ACC112 (cell line): ENCODE measurements around the gene TMEM41B.
A peak's percentile ranks its signal among the peaks of the same experiment; 100 is the strongest.
"Not testable (repeated sequence)": the region's sequence is repeated elsewhere in the genome, so short reads cannot be mapped to it uniquely, and the experiment has no call there.

Experiments used
- H2AFZ ChIP-seq: fragments of 200-600 bp; sonication (generic); one replicate; pipeline ENCODE4 v1.6.0; 2017; ENCODE audit warnings: antibody characterized with exemption, low read length; ENCODE audit not compliant: unreplicated experiment
- H3K27ac ChIP-seq: fragments of 200-600 bp; sonication (generic); 2 replicates; pipeline ENCODE4 v1.5.1; 2014; ENCODE audit warnings: low read depth, mild to moderate bottlenecking, antibody characterized with exemption, low read length, moderate library complexity
- H3K27me3 ChIP-seq: fragments of 200-600 bp; sonication (generic); 2 replicates; pipeline ENCODE4 v1.6.1; 2014; ENCODE audit warnings: mild to moderate bottlenecking, antibody characterized with exemption, low read length, moderate library complexity, mixed read lengths; ENCODE audit not compliant: insufficient read depth
- H3K36me3 ChIP-seq: fragments of 200-600 bp; sonication (generic); 2 replicates; pipeline ENCODE4 v1.6.1; 2016; ENCODE audit warnings: mild to moderate bottlenecking, antibody characterized with exemption, low read length, moderate library complexity, mixed read lengths; ENCODE audit not compliant: insufficient read depth
- H3K4me1 ChIP-seq: fragments of 200-600 bp; sonication (generic); one replicate; pipeline ENCODE4 v1.6.1; 2016; ENCODE audit warnings: low read length, mixed read lengths; ENCODE audit not compliant: insufficient read depth, unreplicated experiment, control insufficient read depth
- H3K4me3 ChIP-seq: fragments of 200-600 bp; sonication (generic); 2 replicates; pipeline ENCODE4 v1.5.1; 2014; ENCODE audit warnings: mild to moderate bottlenecking, low read depth, low read length
- H3K79me2 ChIP-seq: fragments of 200-600 bp; sonication (generic); one replicate; pipeline ENCODE4 v1.6.0; 2016; ENCODE audit warnings: low read length; ENCODE audit not compliant: control insufficient read depth, unreplicated experiment, insufficient read depth

TMEM41B gene, protein sequence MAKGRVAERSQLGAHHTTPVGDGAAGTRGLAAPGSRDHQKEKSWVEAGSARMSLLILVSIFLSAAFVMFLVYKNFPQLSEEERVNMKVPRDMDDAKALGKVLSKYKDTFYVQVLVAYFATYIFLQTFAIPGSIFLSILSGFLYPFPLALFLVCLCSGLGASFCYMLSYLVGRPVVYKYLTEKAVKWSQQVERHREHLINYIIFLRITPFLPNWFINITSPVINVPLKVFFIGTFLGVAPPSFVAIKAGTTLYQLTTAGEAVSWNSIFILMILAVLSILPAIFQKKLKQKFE

DNA sequence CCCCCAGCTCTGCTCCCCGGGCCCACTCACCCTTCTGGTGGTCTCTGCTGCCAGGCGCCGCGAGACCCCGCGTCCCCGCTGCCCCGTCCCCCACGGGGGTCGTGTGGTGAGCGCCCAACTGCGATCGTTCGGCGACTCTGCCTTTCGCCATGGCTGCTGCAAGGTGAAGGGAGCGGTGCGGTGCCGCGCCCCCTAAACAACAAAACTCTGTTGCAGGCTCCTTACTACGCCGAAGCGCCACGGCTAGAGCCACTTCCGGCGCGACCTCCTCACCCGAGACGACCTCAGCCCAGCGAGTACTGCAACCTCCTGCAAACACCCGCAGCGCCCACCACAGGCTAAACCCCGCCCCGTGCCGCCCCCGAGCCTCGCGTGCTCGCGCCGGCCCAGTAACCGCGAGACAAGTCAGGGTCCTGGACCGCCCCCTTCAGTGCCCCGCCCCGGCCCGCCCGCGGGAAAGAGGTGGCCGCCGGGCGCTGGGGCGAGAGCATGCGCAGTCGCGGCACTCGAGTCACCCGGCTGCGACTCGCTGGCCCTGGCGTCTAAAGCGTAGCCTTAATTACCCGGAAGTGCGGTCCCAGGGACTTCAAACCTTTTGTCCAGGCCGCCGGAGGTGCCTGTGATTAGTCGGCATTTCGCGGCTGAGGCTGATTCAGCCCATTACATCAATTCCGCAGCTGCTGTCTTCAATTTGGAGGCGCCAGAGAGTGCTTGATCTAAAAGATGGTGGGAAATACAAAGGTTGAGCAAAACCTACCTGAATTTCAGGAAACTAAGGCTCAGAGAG lies at the start of gene TMEM41B:
Gene TMEM41B, minus strand, starts transcription at position 303 of the 787 bp plus-strand sequence. Its CDS starts 152 bp downstream, at position 151.
- peaks cover 7% of the 10 kb centered on the region for H3K4me1 ChIP-seq
- peak within 1 kb of the TSS; percentile 77 for H2AFZ ChIP-seq
- peak within 1 kb of the TSS; percentile 75 for H3K27ac ChIP-seq
- no peaks in the 10 kb centered on the region for H3K27me3 ChIP-seq
- H3K79me2 ChIP-seq = peaks cover 42% of the 10 kb centered on the region
- peak within 1 kb of the TSS; percentile 82 for H3K4me3 ChIP-seq
- no peaks in the 10 kb centered on the region for H3K36me3 ChIP-seq

DNA sequence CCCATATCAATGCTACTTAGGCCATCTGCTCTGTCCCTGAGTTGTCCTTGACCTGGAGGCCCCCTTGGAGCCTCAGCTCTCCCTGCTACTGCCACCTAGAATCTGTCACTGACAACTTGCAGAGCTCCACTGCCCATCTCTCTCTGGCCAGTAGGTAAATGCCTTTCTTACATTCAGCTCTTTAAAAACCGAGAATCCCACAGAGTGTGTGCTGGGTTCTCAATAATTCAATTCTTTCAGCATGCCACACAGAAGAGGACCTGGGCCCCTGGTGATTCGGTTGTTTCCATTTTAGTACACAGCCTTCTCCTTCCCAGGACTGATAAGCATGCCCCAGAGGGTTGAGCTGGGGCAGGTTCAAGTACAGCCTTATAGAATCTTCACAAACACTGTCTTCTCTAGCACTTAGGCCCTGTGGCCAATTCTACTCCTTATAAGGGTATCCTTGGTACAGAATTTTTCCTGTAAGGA lies 48.0 kb upstream of the TMEM41B start:
- Histone ChIP-seq H3K4me3 (no peak overlapping the region), H3K79me2 (no peaks in the 10 kb centered on the region), H3K27me3 (no peaks in the 10 kb centered on the region), H3K4me1 (peaks cover 32% of the 10 kb centered on the region), H2AFZ (peak overlapping the region; percentile 91), H3K27ac (peak overlapping the region; percentile 93), H3K36me3 (no peaks in the 10 kb centered on the region)

DNA sequence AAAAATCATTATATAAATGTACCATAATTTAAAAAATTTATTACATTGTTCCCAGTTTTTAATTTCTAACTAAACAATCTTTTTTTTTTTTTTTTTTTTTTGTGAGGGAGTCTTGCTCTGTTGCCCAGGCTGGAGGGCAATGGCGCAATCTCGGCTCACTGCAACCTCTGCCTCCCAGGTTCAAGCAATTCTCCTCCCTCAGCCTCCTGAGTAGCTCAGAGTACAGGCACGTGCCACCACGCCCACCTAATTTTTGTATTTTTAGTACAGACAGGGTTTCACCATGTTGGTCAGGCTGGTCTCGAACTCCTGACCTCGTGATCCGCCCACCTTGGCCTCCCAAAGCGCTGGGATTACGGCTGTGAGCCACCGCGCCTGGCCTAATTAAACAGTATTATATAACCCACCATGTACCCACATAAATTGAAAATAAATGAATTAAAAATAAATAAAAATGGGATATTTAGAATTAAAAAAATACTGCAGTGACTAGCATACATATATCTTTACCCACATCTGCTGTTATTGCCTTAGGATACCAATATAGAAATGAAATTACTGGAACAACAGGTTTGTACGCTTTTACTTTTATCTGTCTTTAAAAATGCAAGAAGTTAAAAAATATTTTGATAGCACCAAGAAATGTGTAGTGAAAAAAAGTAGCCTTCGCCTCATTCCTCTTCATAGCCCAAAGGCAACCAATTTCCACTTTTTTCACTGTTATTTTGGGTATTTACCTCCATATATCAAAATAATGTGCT lies 46.6 kb upstream of the TMEM41B start:
- Histone ChIP-seq H3K4me1 (peaks cover 32% of the 10 kb centered on the region), H2AFZ (peak overlapping the region; percentile 64), H3K27ac (peak overlapping the region; percentile 93)
- not testable (repeated sequence) for H3K79me2 ChIP-seq, H3K27me3 ChIP-seq, H3K4me3 ChIP-seq, H3K36me3 ChIP-seq

DNA sequence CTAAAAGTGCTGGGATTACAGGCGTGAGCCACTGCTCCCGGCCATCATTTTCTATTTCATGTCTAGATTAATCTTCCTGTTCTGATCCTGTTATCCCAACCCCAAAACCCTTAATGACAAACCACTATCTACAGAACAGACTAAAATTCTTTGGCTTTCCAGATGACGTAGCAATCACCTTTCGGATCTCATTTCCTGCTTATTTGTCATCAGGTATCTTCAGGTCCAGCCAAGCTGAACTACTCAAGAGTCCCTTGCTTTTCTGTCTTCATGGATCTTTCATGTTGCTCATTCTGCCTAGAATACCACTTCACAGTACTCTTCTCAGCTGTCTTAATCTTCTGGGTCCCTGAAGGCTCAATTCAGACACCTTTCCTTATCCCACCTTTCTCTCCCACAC lies 42.6 kb upstream of the TMEM41B start:
- no peak overlapping the region for H3K27ac ChIP-seq
- H3K4me1 ChIP-seq = peaks cover 5% of the 10 kb centered on the region
- no peaks in the 10 kb centered on the region for H3K36me3 ChIP-seq
- H3K79me2 ChIP-seq = no peaks in the 10 kb centered on the region
- no peak overlapping the region for H2AFZ ChIP-seq
- no peak overlapping the region for H3K4me3 ChIP-seq
- no peaks in the 10 kb centered on the region for H3K27me3 ChIP-seq

DNA sequence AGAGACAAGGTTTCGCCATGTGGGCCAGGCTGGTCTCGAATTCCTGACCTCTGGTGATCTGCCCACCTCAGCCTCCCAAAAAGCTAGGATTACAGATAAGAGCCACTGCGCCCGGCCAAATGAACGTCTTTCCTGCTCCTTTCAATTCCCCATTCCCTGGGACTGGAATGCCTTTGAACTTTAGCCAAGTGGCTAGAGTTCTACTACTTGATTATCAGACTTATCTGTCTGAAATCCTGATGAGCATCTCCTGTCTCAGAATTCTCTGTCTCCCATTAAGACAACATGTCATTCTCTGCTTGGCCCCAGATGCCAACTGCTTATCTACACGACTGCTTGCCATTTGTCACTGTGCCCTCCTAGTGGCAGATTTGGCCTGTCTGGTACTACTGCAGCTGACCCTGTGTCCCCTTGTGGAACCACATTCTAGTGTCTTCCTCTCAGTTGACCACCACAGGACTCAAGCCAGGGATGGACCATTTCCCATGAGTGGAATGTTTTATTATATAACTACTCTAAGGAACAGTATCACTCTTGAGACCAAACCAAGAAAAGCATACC lies 37.0 kb upstream of the TMEM41B start:
- Histone ChIP-seq H3K27me3 (no peaks in the 10 kb centered on the region), H3K36me3 (no peaks in the 10 kb centered on the region), H3K4me1 (no peaks in the 10 kb centered on the region), H2AFZ (no peak overlapping the region), H3K4me3 (no peak overlapping the region), H3K79me2 (no peaks in the 10 kb centered on the region), H3K27ac (no peak overlapping the region)

DNA sequence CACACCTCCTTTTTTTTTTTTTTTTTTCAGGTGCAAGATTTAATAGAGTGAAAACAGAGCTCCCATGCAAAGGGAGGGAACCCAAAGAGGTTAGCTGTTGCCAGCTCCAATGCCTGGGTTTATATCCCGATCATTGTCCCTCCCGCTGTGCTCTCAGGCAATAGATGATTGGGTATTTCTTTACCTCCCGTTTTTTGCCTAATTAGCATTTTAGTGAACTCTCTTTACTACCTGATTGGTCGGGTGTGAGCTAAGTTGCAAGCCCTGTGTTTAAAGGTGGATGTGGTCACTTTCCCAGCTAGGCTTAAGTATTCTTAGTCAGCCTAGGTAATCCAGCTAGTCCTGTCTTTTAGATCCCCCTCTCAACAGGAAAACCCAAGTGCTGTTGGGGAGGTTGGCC lies 33.4 kb upstream of the TMEM41B start:
- H3K27ac ChIP-seq, H2AFZ ChIP-seq, H3K4me1 ChIP-seq, H3K79me2 ChIP-seq, H3K36me3 ChIP-seq, H3K4me3 ChIP-seq, H3K27me3 ChIP-seq: not testable (repeated sequence)

DNA sequence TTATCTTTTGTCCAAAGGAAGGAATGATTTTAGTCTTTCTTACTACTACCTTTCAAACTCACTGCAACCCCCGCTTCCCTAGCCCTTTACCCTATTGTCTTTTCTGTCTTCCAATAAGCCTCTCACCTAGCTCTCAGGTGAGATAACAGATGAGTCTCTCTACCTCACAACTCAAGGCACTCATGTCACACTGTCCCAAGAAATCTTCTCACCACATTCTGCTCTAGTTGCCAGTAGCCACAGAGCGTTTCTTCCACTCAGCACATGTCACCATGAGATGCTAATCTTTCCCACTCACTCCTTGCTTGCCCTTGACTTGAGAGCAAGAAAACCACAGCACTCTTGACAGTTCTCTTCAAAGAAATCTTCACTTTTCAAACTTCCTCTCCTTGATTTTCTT lies 32.7 kb upstream of the TMEM41B start:
- Histone ChIP-seq H3K4me1 (no peaks in the 10 kb centered on the region), H3K36me3 (no peaks in the 10 kb centered on the region), H2AFZ (no peak overlapping the region), H3K27me3 (no peaks in the 10 kb centered on the region), H3K27ac (no peak overlapping the region), H3K4me3 (no peak overlapping the region), H3K79me2 (no peaks in the 10 kb centered on the region)

DNA sequence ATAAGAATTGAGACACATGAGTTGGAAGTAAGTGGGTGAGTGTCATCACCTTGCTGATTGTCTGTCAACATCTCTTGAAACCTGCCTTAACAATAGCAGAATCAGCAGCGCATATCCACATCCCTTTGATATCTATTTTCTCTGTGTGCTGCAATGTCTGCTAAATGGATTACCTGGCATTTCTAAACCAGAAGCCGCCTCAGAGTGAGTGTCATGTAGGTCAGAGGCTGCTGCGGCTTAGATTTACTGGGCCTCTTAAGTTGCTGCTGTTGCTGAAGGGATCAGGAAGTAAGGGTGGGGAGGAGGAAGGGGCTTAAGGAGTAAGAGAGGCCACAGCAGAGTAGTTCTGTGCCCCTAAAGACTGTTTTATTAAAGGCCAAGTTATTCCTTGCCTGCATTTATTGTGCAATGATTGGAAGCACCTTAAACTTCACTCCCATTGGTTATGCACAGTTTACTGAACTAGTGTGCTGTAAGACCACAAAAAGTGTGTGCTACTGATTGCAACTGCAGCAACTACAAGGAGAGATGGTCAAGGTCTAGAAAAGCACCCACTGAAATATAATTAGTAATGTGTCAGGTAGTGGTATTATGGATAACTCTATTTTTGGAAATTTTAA lies 29.8 kb upstream of the TMEM41B start:
- Histone ChIP-seq H2AFZ (no peak overlapping the region), H3K27ac (no peak overlapping the region)

DNA sequence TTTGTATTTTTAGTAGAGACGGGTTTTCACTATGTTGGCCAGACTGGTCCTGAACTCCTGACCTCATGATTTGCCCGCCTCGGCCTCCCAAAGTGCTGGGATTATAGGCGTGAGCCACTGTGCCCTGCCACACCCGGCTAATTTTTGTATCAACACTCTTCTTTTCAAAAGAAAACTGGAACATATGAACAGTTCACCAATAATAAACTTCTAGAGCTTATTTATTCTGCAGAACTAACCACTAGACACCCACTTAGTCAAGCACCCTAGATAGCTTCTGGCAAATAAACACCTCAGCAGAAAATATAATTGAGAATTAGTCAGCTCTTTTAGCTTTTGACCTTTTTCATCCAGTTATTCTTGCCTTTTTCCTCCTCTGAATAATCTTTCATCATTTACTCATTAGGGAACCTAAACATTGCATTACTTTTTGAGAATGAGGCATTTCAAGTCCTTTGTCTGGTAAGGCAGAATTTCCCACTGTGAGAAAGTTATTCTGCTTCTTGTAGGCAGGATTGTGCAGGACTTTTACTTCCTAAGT lies 27.3 kb upstream of the TMEM41B start:
- H3K4me1 ChIP-seq = no peaks in the 10 kb centered on the region
- H3K27ac ChIP-seq = no peak overlapping the region
- no peak overlapping the region for H3K4me3 ChIP-seq
- no peak overlapping the region for H2AFZ ChIP-seq
- H3K27me3 ChIP-seq = no peaks in the 10 kb centered on the region
- H3K79me2 ChIP-seq = no peaks in the 10 kb centered on the region
- no peaks in the 10 kb centered on the region for H3K36me3 ChIP-seq

More for the DNA sequence above, 29.8 kb upstream of the TMEM41B start:
- H3K79me2 ChIP-seq = no peaks in the 10 kb centered on the region
- H3K27me3 ChIP-seq = no peaks in the 10 kb centered on the region
- H3K36me3 ChIP-seq = no peaks in the 10 kb centered on the region
- no peak overlapping the region for H3K4me3 ChIP-seq
- no peaks in the 10 kb centered on the region for H3K4me1 ChIP-seq

DNA sequence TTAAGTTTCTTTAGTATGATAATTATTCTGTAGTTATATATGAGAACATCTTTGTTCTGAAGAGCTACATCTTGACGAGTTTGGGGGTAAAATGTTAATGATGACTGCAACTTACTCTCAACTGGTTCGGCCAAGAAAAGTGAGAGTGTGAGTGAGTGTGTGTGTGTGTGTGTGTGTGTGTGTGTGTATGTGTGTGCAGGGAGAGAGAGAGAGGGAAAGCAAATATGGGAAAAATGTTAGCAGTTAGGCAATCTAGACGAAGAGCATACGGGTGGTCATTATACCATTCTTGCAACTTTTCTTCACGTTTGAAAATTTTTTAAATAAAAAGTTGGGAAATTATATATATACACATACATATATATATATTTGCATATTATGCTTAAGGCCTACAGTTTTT lies 18.3 kb upstream of the TMEM41B start:
- no peak overlapping the region for H2AFZ ChIP-seq
- no peaks in the 10 kb centered on the region for H3K36me3 ChIP-seq
- no peak overlapping the region for H3K27ac ChIP-seq

More for the DNA sequence above, 18.3 kb upstream of the TMEM41B start:
- H3K27me3 ChIP-seq = no peaks in the 10 kb centered on the region
- no peak overlapping the region for H3K4me3 ChIP-seq
- no peaks in the 10 kb centered on the region for H3K79me2 ChIP-seq
- no peaks in the 10 kb centered on the region for H3K4me1 ChIP-seq
